Fibroblast of mammary gland (primary cell): ENCODE results near the gene DUS1L.

Experiments used
- DNase-seq: peaks from one replicate; pipeline ENCODE4 v3.0.0-alpha.2; 2010; ENCODE audit warnings: low read depth
- H3K4me3 ChIP-seq: 2 replicates; pipeline ENCODE4 v1.5.1; 2011; ENCODE audit warnings: low read depth, mild to moderate bottlenecking, low read length, moderate library complexity; ENCODE audit not compliant: control insufficient read depth
- TF ChIP-seq, protein P1 (sequence below): conservative IDR thresholded peaks from 2 replicates; pipeline ENCODE4 v1.5.1; 2011; ENCODE audit warnings: low read depth, low read length, inconsistent platforms; ENCODE audit not compliant: control insufficient read depth, insufficient read depth

The DUS1L gene

DNA sequence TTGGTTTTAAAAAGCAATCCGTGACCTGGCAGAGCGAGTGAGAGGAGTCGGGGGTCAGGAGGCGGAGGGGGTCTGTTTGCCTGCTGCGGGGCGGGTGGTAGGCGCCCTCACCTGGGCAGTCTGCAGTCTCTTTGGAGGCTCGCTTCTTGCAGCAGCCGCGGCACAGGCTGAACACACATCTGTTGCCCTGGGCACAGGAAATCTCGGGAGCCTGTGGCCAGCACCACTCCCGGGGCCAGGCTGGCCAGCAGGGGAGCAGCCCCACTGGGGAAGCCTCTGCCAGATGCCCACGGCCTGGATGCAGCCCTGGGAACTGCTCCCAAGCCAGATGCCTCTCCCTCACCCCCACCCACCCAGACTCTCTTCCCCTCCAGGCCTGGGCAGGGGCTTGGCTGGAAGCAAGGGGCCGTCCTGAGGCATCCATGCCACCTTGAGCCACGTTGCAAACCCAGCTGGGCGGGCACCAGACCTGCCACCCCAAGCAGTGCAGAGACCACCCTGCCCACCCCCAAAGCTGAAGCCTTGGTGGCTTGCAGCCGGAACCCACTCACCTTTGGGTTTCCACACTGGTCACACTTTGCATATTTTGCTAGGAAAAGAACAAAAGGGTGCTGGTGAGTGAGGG, 7.3 kb downstream of the DUS1L start:
- TF ChIP-seq, protein P1, sequence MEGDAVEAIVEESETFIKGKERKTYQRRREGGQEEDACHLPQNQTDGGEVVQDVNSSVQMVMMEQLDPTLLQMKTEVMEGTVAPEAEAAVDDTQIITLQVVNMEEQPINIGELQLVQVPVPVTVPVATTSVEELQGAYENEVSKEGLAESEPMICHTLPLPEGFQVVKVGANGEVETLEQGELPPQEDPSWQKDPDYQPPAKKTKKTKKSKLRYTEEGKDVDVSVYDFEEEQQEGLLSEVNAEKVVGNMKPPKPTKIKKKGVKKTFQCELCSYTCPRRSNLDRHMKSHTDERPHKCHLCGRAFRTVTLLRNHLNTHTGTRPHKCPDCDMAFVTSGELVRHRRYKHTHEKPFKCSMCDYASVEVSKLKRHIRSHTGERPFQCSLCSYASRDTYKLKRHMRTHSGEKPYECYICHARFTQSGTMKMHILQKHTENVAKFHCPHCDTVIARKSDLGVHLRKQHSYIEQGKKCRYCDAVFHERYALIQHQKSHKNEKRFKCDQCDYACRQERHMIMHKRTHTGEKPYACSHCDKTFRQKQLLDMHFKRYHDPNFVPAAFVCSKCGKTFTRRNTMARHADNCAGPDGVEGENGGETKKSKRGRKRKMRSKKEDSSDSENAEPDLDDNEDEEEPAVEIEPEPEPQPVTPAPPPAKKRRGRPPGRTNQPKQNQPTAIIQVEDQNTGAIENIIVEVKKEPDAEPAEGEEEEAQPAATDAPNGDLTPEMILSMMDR = no peak
- DNase-seq = no peak
- H3K4me3 ChIP-seq = no peak overlapping the region

DNA sequence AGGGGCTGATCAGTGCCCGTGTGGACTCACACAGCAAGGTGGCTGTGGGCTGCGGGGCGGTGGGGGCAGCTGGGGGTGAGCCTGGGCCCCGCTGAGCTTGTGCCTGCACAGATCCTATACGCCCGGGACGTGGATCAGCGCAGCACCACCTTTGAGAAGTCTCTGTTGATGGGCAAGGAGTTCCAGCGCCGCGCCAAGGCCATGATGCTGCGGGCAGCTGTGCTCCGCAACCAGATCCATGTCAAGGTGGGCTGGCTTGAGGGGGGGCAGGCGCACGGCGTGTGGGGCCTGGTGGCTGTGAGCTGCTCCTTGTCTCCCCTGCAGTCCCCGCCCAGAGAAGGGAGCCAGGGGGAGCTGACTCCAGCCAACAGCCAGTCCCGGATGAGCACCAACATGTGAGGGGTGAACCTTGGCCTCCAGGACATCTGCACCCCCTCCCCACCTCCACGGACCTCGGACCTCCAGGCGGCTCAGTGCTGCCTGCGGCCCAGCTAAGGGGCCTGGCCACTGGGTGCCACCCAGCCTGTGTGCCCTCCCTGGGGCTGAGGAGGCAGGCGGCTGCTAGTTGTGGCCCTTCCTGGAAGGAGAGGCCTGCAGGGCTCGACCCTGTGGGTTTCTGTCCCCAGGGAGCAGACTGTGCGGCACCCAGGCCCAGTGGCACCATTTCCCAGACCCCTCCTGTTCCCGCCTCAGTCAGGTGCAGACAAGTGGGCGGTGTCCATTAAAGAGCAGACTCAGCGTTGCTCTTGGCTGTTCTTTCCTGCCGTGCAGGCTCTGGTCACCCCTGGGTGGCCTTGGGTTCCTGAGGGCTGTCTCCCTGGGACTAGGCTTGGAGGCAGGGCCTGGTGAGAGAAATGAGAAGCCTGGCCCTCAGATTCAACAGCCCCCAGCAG, 8.6 kb downstream of the DUS1L start:
- no peak for DNase-seq
- no peak overlapping the region for H3K4me3 ChIP-seq
- TF ChIP-seq, protein P1 = no peak

DNA sequence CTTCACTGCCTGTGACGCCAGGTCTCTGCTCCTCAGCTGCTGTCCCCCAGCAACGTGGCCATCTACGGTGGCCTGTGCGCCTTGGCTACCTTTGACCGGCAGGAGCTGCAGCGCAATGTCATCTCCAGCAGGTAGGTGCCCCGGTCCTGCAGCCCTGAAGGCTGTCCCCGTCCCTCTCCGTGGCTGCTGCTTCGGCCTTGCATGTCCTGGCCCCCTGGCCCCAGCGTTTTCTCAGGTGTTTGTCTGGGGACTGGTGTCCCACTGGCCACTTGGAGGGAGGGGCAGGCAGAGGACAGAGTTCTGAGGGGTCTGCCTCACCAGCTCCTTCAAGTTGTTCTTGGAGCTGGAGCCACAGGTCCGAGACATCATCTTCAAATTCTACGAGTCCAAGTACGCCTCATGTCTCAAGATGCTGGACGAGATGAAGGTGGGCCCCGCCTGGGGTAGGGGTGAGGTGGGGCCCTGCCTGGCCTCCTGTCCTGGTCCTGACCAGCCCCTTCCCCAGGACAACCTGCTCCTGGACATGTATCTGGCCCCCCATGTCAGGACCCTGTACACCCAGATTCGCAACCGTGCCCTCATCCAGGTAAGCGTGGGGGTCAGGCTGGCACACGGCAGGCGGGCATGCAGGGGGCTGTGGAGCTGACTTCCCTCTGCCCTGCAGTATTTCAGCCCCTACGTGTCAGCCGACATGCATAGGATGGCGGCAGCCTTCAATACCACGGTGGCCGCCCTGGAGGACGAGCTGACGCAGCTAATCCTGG, 9.5 kb downstream of the DUS1L start:
- TF ChIP-seq, protein P1 = no peak
- no peak for DNase-seq
- H3K4me3 ChIP-seq = no peak overlapping the region

DNA sequence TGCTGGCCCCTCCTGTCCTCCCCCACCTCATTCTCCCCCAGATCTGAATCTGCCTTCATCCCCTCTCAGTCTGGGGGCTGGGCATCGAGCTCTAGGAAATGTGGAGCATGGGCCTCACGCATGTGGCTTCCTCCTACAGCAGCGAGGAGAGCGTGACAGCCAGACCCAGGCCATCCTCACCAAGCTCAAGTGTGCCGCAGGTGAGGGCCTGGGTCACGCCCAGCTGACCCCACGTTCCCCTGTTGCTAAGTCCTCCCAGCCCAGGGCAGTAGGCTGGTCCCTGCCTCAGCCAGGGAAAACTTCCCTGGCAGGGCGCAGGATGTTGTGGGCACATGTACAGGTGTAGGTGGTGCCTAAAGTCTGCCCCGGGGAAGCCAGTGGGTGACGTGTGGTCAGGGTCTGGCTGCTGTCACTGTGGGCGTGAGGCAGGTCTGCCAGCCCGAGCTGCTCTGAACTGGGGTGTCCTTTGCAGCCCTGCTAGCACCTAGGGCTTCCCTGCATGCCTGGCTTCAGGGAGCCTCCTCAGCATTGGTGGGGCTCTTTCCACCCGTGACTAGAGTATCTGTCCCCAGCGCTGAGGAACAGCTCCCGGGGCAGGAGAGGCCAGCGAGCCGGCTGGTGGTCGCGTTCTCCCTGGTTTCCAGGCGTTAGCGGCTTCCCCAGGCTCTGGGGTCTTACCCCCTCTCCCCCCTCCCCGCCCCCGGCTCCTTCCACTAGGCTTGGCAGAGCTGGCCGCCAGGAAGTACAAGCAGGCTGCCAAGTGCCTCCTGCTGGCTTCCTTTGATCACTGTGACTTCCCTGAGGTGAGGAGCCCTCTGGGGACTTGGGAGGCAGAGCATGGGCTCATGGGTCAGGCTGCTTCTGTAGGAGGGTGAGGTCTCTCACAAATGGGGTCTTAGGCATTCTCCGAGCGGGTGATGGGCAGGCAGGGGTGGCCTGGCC, 10.3 kb downstream of the DUS1L start:
- H3K4me3 ChIP-seq = no peak overlapping the region
- DNase-seq = no peak
- TF ChIP-seq, protein P1 = no peak

DNA sequence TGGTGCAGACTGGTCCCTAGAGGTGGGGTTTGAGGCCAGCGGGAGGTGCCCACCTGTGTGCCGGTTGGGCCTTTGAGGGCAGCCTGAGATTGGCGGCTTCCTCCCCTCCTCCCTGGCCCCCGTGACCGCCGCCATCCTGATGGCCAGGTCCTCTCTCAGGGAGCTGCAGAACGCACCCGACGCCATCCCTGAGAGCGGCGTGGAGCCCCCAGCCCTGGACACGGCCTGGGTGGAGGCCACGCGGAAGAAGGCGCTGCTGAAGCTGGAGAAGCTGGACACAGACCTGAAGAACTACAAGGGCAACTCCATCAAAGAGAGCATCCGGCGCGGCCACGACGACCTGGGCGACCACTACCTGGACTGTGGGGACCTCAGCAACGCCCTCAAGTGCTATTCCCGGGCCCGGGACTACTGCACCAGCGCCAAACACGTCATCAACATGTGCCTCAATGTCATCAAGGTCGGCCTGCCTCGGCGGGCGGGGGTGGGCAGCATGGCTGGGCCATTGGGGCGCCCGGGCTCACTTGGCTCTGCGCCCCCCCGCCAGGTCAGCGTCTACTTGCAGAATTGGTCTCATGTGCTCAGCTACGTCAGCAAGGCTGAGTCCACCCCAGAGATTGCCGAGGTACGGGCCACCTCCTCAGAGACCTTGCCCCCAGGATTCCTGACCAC, 11.1 kb downstream of the DUS1L start:
- DNase-seq = no peak
- no peak overlapping the region for H3K4me3 ChIP-seq
- TF ChIP-seq, protein P1 = no peak
